Measurements from ENCODE around the gene WNT7A. TPM values are rescaled to one million over a fixed set of nuclear protein-coding genes. Genes with fewer than 3 reads are reported as not detected.

WNT7A gene
- total and polyA plus RNA-seq, 4 donors: not detected

DNA sequence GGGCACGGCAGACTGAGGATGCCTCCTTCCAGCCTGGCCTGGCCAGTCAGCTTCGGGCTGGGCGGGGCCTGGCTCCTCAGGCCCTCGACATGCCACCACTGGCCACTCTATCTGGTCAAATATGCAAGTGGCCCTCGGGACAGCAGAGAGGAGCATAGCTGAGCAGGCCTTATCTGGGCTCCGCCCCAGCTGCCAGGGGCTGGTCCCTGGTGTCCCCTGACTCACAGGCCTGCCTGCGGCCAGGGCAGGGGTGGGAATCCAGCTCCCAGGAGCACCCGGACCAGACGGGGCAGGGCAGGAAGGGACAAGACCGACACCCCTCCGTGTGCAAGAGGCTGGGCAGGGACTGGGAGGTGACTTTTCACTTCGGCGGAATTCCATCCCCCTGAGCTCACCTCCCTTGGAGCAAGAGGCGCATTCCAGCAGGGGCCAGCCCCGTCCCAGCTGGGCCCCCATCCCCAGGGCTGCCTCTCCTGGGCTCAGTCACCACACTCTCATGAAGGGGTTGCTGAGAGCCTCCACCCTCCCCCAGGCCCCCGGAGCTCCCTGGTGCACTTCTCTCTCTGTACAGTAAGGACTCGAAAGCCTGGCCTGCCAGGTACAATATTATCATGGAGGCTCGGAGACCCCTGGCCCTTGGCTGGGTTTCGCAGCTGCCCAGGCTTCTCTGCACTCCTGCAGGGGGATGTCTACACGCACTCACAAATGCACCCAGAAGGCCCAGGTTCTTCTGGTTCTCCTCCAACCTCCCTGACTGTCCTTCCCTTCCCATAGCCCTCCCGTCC lies 29.5 kb downstream of the WNT7A start (continued):
- TF ChIP-seq, protein P1, sequence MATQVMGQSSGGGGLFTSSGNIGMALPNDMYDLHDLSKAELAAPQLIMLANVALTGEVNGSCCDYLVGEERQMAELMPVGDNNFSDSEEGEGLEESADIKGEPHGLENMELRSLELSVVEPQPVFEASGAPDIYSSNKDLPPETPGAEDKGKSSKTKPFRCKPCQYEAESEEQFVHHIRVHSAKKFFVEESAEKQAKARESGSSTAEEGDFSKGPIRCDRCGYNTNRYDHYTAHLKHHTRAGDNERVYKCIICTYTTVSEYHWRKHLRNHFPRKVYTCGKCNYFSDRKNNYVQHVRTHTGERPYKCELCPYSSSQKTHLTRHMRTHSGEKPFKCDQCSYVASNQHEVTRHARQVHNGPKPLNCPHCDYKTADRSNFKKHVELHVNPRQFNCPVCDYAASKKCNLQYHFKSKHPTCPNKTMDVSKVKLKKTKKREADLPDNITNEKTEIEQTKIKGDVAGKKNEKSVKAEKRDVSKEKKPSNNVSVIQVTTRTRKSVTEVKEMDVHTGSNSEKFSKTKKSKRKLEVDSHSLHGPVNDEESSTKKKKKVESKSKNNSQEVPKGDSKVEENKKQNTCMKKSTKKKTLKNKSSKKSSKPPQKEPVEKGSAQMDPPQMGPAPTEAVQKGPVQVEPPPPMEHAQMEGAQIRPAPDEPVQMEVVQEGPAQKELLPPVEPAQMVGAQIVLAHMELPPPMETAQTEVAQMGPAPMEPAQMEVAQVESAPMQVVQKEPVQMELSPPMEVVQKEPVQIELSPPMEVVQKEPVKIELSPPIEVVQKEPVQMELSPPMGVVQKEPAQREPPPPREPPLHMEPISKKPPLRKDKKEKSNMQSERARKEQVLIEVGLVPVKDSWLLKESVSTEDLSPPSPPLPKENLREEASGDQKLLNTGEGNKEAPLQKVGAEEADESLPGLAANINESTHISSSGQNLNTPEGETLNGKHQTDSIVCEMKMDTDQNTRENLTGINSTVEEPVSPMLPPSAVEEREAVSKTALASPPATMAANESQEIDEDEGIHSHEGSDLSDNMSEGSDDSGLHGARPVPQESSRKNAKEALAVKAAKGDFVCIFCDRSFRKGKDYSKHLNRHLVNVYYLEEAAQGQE (IDR thresholded peaks at IDR 0.05): no peak

- H3K9me3 ChIP-seq (ENCODE audit: control insufficient read depth in 4 of 4, low read length in 3 of 4): peaks cover 0 to 3% (median 0%) of the 10 kb centered on the region in 4 donors
- H3K9ac ChIP-seq (ENCODE audit: low read depth in 1 of 2, low read length in 2 of 2): no peak overlapping the region
- 67% methylated on average over 5 of the region's 5 CpGs for WGBS
- no peaks in the 10 kb centered on the region for H3K4me1 ChIP-seq (ENCODE audit: control insufficient read depth in 4 of 4, insufficient read depth in 4 of 4, low read length in 3 of 4)
- H3K4me3 ChIP-seq (ENCODE audit: low read depth in 1 of 3, low read length in 3 of 3): no peak overlapping the region
- TF ChIP-seq EGR1 (IDR thresholded peaks at IDR 0.05; ENCODE audit: low read depth in 2 of 2) (no peak), NR2F2 (IDR thresholded peaks at IDR 0.05) (no peak), SP1 (IDR thresholded peaks at IDR 0.05) (no peak), RXRA (IDR thresholded peaks at IDR 0.05) (no peak), YY1 (IDR thresholded peaks at IDR 0.05) (no peak), FOXA1 (IDR thresholded peaks at IDR 0.05) (no peak), FOXA2 (IDR thresholded peaks at IDR 0.05) (no peak), TAF1 (conservative IDR thresholded peaks at IDR 0.05) (no peak), MAX (IDR thresholded peaks at IDR 0.05) (no peak), RAD21 (IDR thresholded peaks at IDR 0.05) (no peak)
- TF ChIP-seq, protein P1 (IDR thresholded peaks at IDR 0.05): no peak
- TF ChIP-seq, protein P2, sequence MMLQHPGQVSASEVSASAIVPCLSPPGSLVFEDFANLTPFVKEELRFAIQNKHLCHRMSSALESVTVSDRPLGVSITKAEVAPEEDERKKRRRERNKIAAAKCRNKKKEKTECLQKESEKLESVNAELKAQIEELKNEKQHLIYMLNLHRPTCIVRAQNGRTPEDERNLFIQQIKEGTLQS (IDR thresholded peaks at IDR 0.05): no peak
- TF ChIP-seq, protein P3, sequence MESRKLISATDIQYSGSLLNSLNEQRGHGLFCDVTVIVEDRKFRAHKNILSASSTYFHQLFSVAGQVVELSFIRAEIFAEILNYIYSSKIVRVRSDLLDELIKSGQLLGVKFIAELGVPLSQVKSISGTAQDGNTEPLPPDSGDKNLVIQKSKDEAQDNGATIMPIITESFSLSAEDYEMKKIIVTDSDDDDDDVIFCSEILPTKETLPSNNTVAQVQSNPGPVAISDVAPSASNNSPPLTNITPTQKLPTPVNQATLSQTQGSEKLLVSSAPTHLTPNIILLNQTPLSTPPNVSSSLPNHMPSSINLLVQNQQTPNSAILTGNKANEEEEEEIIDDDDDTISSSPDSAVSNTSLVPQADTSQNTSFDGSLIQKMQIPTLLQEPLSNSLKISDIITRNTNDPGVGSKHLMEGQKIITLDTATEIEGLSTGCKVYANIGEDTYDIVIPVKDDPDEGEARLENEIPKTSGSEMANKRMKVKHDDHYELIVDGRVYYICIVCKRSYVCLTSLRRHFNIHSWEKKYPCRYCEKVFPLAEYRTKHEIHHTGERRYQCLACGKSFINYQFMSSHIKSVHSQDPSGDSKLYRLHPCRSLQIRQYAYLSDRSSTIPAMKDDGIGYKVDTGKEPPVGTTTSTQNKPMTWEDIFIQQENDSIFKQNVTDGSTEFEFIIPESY (IDR thresholded peaks at IDR 0.05): no peak
- TF ChIP-seq, protein P4, sequence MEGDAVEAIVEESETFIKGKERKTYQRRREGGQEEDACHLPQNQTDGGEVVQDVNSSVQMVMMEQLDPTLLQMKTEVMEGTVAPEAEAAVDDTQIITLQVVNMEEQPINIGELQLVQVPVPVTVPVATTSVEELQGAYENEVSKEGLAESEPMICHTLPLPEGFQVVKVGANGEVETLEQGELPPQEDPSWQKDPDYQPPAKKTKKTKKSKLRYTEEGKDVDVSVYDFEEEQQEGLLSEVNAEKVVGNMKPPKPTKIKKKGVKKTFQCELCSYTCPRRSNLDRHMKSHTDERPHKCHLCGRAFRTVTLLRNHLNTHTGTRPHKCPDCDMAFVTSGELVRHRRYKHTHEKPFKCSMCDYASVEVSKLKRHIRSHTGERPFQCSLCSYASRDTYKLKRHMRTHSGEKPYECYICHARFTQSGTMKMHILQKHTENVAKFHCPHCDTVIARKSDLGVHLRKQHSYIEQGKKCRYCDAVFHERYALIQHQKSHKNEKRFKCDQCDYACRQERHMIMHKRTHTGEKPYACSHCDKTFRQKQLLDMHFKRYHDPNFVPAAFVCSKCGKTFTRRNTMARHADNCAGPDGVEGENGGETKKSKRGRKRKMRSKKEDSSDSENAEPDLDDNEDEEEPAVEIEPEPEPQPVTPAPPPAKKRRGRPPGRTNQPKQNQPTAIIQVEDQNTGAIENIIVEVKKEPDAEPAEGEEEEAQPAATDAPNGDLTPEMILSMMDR (IDR thresholded peaks at IDR 0.05; ENCODE audit: low read depth, low read length, missing input control): no peak
- no peaks in the 10 kb centered on the region for H3K36me3 ChIP-seq (ENCODE audit: control insufficient read depth in 4 of 4, insufficient read depth in 3 of 4, low read depth in 1 of 4, low read length in 3 of 4)
- H3K27me3 ChIP-seq (ENCODE audit: control insufficient read depth in 4 of 4, insufficient read depth in 4 of 4, low read length in 3 of 4): peaks cover 0 to 2% (median 0%) of the 10 kb centered on the region in 4 donors
- no peak overlapping the region for H3K27ac ChIP-seq (ENCODE audit: low read depth in 1 of 2, low read length in 2 of 2)
- no peak for DNase-seq (ENCODE audit: low spot score)
These were observed 30.9 kb downstream of the WNT7A start for GRCh38 chr3:13849018-13849417.

All from liver (tissue), 9 donors.